Measurements from ENCODE around the gene ARMH3.
"Not testable (repeated sequence)": the region's sequence is repeated elsewhere in the genome, so short reads cannot be mapped to it uniquely, and the experiment has no call there.

The ARMH3 gene

GRCh38 chr10:102045292-102045691 lies 10.7 kb downstream of the ARMH3 start:
- DNase-seq = no peak

GRCh38 chr10:102040305-102041050 lies 15.5 kb downstream of the ARMH3 start:
- no peak for DNase-seq

DNA sequence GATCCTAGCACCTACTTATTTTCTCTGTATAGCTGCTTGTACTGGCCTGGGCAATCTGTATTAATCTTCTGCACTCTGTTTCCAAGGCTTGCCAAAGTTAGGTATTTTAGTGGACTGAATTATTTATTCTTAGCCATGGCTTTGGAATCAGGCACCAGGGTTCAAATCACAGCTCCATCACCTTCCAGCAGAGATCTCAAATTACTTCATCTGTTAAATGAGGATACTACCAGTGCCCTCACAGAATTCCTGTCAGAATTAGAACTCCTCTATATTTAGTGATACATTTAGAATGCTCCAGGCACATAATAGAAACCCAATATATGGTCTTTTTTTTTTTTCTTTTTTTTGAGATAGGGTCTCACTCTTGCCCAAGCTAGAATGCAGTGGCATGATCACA lies 17.6 kb downstream of the ARMH3 start:
- DNase-seq = no peak

- DNase-seq = not testable (repeated sequence)
Measured at GRCh38 chr10:102035807-102036206, 20.2 kb downstream of the ARMH3 start.

DNA sequence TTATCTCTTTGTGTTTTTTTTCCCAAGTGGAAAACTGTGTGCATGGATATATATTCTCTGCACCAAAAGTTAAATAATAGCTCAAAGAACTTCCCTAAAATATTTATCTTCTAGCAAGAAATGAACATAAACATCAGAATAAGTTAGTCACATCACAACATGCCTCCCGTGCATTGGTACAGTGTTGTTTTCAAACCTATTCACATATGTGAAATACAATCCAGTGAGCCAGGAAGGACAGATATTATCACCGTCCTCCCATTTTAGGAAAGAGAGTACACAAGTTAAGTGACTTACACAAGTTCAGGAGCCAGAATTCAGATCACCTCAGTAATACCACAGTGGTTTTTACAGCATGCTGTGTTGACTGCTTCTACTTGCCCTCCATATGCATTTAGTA lies 22.2 kb downstream of the ARMH3 start:
- no peak for DNase-seq

DNA sequence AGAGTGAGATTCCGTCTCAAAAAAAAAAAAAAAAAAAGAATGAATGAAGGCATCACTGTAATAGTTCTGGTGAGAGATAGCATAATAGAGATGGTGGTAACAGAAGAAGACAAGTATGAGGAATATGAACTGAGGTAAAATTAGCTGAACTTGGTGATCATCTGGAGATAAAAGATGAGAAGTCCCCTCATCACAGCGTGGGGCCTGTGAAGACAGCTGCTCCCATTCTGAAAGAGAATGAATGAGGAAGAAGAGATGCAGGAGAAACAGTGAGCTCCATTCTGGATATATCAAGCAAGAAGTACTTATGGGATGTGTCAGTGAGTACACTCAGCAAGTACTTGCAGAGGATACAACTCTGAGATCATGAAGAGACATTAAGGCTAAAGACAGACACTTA lies 28.7 kb downstream of the ARMH3 start:
- DNase-seq = no peak

GRCh38 chr10:102024799-102025198 lies 31.2 kb downstream of the ARMH3 start:
- no peak for DNase-seq

GRCh38 chr10:102020938-102021337 lies 35.0 kb downstream of the ARMH3 start:
- peak; percentile 2 for DNase-seq

- DNase-seq = no peak
Measured at GRCh38 chr10:102017295-102017694, 38.7 kb downstream of the ARMH3 start.

GRCh38 chr10:102016416-102016815 lies 39.6 kb downstream of the ARMH3 start:
- no peak for DNase-seq

DNA sequence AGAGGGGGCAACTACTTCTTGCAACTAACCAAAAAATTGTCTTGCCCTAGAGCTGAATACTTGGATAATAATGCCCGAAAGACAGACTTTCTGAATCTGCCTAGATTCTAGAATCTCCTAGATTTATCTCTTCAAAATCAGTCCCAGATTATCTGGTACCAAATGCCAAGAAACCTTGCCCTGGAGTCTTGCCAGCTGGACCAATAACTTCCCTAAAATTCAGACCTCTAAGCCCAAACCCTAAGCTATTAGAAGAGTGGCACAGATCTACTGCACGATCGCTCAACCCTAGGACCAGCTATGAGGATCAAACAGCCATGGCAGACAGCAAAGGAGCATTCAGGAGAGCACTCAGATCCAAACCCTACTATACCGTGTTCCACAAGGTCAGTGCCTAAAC lies 45.0 kb downstream of the ARMH3 start:
- no peak for DNase-seq

- DNase-seq = no peak
Measured at GRCh38 chr10:102009801-102010425, 46.1 kb downstream of the ARMH3 start.

GRCh38 chr10:102007796-102008195 lies 48.2 kb downstream of the ARMH3 start:
- DNase-seq = no peak

DNA sequence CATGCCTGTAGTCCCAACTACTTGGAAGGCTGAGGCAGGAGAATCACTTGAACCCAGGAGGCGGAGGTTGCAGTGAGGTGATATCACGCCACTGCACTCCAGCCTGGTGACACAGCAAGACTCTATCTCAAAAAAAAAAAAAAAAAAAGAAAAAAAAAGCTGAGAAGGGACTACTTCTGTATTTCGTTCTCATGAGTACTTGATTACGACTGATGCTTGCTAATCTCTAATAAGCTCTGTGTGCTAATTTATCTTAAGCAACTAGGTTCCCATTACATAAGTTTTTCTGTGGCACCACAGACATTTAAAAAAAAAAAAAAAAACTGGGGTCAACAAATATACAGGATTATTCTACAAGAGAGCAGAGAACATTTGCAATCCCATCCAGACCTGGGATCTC lies 48.9 kb downstream of the ARMH3 start:
- DNase-seq = not testable (repeated sequence)

- DNase-seq = no peak
Measured at GRCh38 chr10:102004376-102004775, 51.6 kb downstream of the ARMH3 start.

- no peak for DNase-seq
Measured at GRCh38 chr10:102003541-102003940, 52.4 kb downstream of the ARMH3 start.

DNA sequence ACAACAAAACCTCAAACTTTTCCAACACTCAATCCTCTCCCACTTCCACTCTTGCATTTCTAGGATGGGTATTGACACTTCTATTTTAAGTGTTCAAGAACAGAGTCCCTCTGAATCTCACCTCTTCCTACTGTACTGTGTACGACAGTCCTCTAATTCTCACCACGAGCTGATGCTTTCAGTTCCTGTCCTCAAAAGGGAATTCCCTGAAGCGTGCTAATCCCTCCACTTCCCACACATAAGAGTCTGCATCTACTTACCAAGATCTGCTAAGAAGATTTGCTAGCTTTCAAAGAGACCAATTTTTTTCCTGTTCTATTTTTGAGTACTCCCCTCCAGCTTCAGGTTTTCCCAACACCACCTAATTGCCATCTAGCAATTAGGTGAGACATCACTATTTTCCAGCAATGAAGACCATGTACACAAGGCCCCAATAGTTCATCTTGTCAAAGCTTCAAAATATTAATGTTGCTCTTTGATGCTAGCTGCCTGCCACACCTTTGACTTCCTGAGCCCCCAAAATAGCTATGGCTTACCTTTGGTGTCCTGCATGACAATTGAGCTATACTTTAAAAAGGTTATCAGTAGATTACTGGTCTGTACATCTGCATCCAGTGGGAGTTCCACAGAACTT lies 54.4 kb downstream of the ARMH3 start:
- DNase-seq = no peak

DNA sequence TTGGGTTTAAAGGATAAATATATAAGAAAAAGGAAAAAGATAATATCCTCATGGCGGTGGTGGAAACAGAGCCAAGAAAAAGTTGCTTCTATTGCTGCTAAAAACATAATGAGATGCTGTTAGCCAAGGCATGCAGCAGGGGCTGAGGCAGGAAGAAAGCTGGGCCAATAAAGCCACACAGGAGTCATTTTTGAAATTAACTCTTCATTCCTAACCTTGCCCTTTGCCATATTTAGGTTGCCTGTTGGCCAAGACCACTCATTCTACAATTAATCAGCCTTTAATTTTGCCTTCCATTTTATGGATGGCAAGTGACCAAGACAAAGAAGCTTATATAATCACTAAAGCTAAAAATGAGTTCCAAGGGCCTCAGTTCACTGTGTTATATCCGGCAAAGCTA lies 58.2 kb downstream of the ARMH3 start:
- no peak for DNase-seq

- no peak for DNase-seq
Measured at GRCh38 chr10:101995451-101996063, 60.4 kb downstream of the ARMH3 start.

- no peak for DNase-seq
Measured at GRCh38 chr10:101993651-101994200, 62.2 kb downstream of the ARMH3 start.

DNA sequence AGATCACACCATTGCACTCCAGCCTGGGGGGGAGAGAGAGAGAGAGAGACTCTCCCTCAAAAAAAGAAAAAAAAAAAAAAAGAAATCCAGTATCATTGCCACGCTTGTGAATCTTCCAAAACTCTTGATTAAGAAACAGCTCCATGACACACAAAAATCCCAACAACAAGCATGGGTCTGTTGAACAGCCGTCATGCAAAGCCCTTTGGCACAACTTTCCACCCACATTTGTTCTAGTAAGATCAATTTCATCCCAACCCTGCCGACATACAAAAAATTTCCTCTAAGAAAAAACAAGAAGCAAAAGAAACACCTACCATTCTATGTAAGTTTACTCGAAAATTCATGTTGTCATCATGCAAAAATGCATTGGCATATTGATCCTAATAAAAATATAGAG lies 62.8 kb downstream of the ARMH3 start:
- DNase-seq = no peak

GRCh38 chr10:101987136-101987535 lies 68.8 kb downstream of the ARMH3 start:
- DNase-seq = no peak

GRCh38 chr10:101986624-101986971 lies 69.4 kb downstream of the ARMH3 start:
- DNase-seq = no peak

- not testable (repeated sequence) for DNase-seq
Measured at GRCh38 chr10:101980677-101981076, 75.3 kb downstream of the ARMH3 start.

All from NK-92 treated with Interleukin-12 subunit alpha and Interleukin-12 subunit beta, amount 100 ng/mL, for 24 hours (cell line).